ENCODE data around the gene NTN1.

The NTN1 gene

GRCh38 chr17:9279893-9280292 lies 258.6 kb downstream of the NTN1 start:
- no peak for DNase-seq (ENCODE audit: low read depth)

- no peak for DNase-seq (ENCODE audit: low read depth)
Measured at GRCh38 chr17:9283909-9284308, 262.6 kb downstream of the NTN1 start.

GRCh38 chr17:9284884-9285283 lies 263.6 kb downstream of the NTN1 start:
- no peak for DNase-seq (ENCODE audit: low read depth)

GRCh38 chr17:9285602-9286427 lies 264.5 kb downstream of the NTN1 start:
- no peak for DNase-seq (ENCODE audit: low read depth)

GRCh38 chr17:9286434-9286833 lies 265.1 kb downstream of the NTN1 start:
- DNase-seq (ENCODE audit: low read depth): no peak

- DNase-seq (ENCODE audit: low read depth): no peak
Measured at GRCh38 chr17:9287306-9287705, 266.0 kb downstream of the NTN1 start.

- no peak for DNase-seq (ENCODE audit: low read depth)
Measured at GRCh38 chr17:9290226-9290613, 268.9 kb downstream of the NTN1 start.

- no peak for DNase-seq (ENCODE audit: low read depth)
Measured at GRCh38 chr17:9291912-9292560, 270.7 kb downstream of the NTN1 start.

GRCh38 chr17:9292561-9292941 lies 271.2 kb downstream of the NTN1 start:
- no peak for DNase-seq (ENCODE audit: low read depth)

Data from stimulated activated CD8-positive, alpha-beta memory T cell treated with anti-CD3 and anti-CD28 coated beads, Interleukin-12 subunit alpha, Interleukin-12 subunit beta, amount 100 ng/mL, for 4 hours (primary cell).